Measurements from ENCODE around the gene SSH2.

Gene SSH2

DNA sequence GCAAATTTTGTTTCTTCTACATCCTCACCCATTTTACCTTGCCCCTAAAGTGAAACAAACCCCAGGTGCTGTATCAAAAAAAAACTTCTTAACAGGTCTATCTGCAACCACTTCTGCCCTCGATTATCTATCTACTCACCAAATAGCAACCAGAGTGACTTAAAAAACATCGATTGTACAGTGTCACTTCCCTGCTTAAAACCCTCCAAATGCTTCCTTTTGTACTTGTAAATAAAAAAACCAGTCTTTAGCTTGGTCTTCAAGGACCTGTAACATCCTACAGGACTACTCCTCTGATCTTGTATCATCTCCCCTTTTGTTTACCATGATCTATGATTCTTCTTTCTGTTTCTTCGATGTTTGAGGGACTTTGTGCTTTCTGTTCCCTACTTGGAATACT is 224.6 kb downstream of the SSH2 start:
- no peak overlapping the region for H3K9ac ChIP-seq (ENCODE audit: low read depth, low read length)

DNA sequence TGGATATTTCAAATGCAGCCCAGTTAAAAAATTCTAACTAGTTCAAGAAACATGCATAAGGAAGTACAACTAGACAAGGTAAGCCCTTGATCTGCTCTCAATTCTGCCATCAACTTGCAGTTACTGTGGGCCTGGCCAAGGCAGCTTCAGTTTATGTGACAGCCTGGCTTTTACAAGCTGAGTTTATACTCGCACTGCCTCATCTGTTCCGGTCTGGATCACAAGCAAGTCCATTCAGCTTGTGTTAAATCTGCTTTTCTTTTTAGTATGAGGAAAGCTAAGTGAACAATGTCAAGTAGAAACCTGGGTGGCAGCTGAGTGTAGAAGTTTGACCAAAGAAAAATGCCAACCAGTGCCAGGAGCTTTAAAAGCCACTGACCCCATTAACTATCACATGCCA is 230.7 kb downstream of the SSH2 start:
- H3K27me3 ChIP-seq (ENCODE audit: control insufficient read depth, insufficient read depth, low read length), result no peaks in the 10 kb centered on the region
- H3K4me1 ChIP-seq (ENCODE audit: control insufficient read depth, insufficient read depth, low read length), result no peaks in the 10 kb centered on the region
- H3K36me3 ChIP-seq (ENCODE audit: control insufficient read depth, insufficient read depth, low read length), result no peaks in the 10 kb centered on the region
- H3K9ac ChIP-seq (ENCODE audit: low read depth, low read length), result no peak overlapping the region; the same call in 1 of the 2 replicates
- no peak overlapping the region for H3K4me3 ChIP-seq (ENCODE audit: low read depth, low read length)
- H3K27ac ChIP-seq (ENCODE audit: low read depth, low read length), result no peak overlapping the region
- no peaks in the 10 kb centered on the region for H3K9me3 ChIP-seq (ENCODE audit: control insufficient read depth, insufficient read depth, low read length)

More for the DNA sequence above, 224.6 kb downstream of the SSH2 start:
- H3K4me1 ChIP-seq (ENCODE audit: control insufficient read depth, insufficient read depth, low read length), result no peaks in the 10 kb centered on the region; the same call in 1 of the 2 replicates
- H3K27ac ChIP-seq (ENCODE audit: low read depth, low read length), result no peak overlapping the region
- no peaks in the 10 kb centered on the region for H3K27me3 ChIP-seq (ENCODE audit: control insufficient read depth, insufficient read depth, low read length)
- H3K36me3 ChIP-seq (ENCODE audit: control insufficient read depth, insufficient read depth, low read length), result no peaks in the 10 kb centered on the region
- H3K4me3 ChIP-seq (ENCODE audit: low read depth, low read length), result no peak overlapping the region
- H3K9me3 ChIP-seq (ENCODE audit: control insufficient read depth, insufficient read depth, low read length), result no peaks in the 10 kb centered on the region

DNA sequence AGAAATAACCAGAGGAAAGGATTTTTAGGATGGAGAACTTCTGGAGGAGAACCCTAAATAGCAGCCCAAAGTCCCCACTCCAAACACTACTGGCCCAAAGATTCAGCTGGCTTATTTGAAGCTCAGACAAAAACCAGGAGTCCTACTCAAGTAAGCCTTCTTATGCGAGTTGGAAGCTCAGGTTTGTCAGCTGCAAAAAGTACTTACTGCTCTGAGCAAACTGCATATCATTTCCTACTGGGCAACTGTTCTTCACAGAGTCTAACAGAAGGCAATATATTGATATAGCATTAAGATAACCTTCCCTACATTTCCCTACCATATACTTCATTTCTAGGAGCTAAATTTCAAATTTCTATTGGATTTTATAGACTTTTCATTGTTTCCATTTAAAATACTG is 231.2 kb downstream of the SSH2 start:
- no peaks in the 10 kb centered on the region for H3K36me3 ChIP-seq (ENCODE audit: control insufficient read depth, insufficient read depth, low read length)
- H3K4me1 ChIP-seq (ENCODE audit: control insufficient read depth, insufficient read depth, low read length), result no peaks in the 10 kb centered on the region
- H3K4me3 ChIP-seq (ENCODE audit: low read depth, low read length), result no peak overlapping the region
- no peak overlapping the region for H3K27ac ChIP-seq (ENCODE audit: low read depth, low read length)
- H3K9ac ChIP-seq (ENCODE audit: low read depth, low read length), result no peak overlapping the region
- H3K27me3 ChIP-seq (ENCODE audit: control insufficient read depth, insufficient read depth, low read length), result no peaks in the 10 kb centered on the region
- no peaks in the 10 kb centered on the region for H3K9me3 ChIP-seq (ENCODE audit: control insufficient read depth, insufficient read depth, low read length)

DNA sequence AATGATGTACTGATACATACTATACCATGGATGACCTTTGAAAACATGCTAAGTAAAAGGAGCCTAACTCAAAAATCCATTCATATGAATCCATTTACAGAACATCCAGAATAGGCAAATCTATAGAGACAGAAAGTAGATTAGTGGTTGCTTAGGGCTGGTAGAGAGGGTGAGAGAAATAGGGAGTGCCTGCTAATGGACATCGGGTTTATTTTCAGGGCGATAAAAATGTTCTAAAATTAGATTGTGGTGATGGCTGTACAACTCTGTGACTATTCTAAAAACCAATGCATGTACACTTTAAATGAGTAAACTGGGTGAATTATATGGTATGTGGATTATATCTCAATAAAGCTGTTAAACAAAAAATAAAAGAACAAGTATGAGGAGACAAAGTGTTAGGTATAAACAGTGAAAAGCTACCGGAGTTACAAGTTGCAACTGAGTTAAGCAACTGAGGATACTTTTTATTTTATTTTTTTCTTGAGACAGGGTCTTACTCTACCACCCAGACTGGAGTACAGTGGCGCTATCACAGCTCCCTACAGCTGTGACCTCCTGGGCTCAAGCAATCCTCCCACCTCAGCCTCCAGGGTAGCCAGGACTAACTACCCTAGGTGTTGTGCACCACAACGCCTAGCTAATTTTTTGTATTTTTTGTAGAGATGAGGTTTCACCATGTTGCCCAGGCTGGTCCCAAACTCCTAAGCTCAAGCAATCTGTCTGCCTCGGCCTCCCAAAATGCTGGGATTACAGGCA is 231.8 kb downstream of the SSH2 start:
- Histone ChIP-seq H3K9me3 (ENCODE audit: control insufficient read depth, insufficient read depth, low read length) (no peaks in the 10 kb centered on the region), H3K9ac (ENCODE audit: low read depth, low read length) (no peak overlapping the region), H3K4me3 (ENCODE audit: low read depth, low read length) (no peak overlapping the region), H3K4me1 (ENCODE audit: control insufficient read depth, insufficient read depth, low read length) (no peaks in the 10 kb centered on the region), H3K27ac (ENCODE audit: low read depth, low read length) (no peak overlapping the region), H3K27me3 (ENCODE audit: control insufficient read depth, insufficient read depth, low read length) (no peaks in the 10 kb centered on the region), H3K36me3 (ENCODE audit: control insufficient read depth, insufficient read depth, low read length) (no peaks in the 10 kb centered on the region)

DNA sequence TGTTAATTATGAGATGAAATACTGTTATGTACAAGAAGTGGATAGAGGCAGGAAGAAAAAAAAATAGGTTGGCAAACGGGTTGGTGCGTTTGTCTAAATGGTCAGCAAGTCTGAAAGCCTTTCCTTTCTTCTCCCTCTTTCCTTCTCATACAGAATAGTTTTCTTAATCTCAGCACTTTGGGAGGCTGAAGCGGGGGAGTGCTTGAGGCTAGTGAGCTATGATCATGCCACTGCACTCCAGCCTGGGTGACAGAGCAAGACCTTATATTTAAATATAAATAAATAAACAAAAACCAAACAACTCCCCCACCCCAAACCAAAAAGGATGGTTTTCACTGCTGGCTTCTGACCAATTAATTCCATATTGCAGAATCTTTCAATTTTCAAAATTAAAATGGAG is 232.7 kb downstream of the SSH2 start:
- Histone ChIP-seq H3K27me3 (ENCODE audit: control insufficient read depth, insufficient read depth, low read length) (no peaks in the 10 kb centered on the region), H3K36me3 (ENCODE audit: control insufficient read depth, insufficient read depth, low read length) (no peaks in the 10 kb centered on the region), H3K4me1 (ENCODE audit: control insufficient read depth, insufficient read depth, low read length) (no peaks in the 10 kb centered on the region)

DNA sequence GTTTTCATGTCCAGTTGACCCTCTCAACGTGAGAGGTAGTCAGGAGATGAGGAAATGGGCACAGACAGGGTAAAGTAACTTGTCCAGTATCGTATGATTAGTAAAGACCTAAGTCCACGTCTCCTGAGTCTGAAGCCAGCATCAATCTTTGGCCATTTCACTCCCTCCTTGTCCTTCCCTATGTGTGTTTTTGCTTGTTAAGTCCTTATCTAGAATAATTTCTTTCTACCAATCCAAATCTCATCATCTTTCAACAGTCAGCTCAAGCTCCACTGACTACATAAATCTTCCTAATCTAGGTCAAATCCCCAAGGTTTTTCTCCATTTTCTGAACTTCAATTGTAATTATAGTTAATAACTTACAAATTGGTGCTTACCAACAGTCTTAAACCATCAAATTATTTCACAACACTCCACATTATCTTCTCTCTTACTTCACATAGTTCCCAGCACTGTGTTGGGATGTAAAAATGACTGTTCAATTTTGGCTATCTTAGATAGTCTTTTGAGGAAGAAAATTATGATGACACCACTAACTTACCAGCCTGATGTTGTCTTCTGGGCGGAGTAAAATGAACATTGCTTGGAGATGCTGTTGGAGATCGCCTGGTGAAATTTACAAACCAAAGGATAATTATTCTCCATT is 235.0 kb downstream of the SSH2 start:
- Histone ChIP-seq H3K27me3 (ENCODE audit: control insufficient read depth, insufficient read depth, low read length) (no peaks in the 10 kb centered on the region), H3K4me3 (ENCODE audit: low read depth, low read length) (no peak overlapping the region), H3K27ac (ENCODE audit: low read depth, low read length) (no peak overlapping the region), H3K9me3 (ENCODE audit: control insufficient read depth, insufficient read depth, low read length) (no peaks in the 10 kb centered on the region), H3K4me1 (ENCODE audit: control insufficient read depth, insufficient read depth, low read length) (no peaks in the 10 kb centered on the region), H3K9ac (ENCODE audit: low read depth, low read length) (no peak overlapping the region), H3K36me3 (ENCODE audit: control insufficient read depth, insufficient read depth, low read length) (no peaks in the 10 kb centered on the region)

More for the DNA sequence above, 232.7 kb downstream of the SSH2 start:
- Histone ChIP-seq H3K9me3 (ENCODE audit: control insufficient read depth, insufficient read depth, low read length) (no peaks in the 10 kb centered on the region), H3K27ac (ENCODE audit: low read depth, low read length) (no peak overlapping the region), H3K9ac (ENCODE audit: low read depth, low read length) (no peak overlapping the region), H3K4me3 (ENCODE audit: low read depth, low read length) (no peak overlapping the region)

DNA sequence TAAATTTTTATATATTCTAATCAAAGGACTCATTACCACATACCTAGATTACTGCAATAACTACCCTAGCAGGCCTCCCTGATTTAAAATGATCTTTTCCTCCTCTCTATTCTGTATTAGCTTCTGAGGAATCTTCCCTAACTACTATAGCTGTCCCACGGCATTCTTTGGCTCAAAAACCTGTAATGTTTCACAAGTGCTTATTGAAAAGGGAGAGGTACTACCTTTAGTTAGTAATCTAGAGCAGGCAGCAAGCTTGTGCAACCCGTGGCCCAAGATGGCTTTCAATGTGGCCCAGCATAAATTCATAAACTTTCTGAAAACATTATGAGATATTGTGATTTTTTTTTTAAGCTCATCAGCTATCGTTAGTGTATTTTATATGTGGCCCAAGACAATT is 236.3 kb downstream of the SSH2 start:
- Histone ChIP-seq H3K27me3 (ENCODE audit: control insufficient read depth, insufficient read depth, low read length) (no peaks in the 10 kb centered on the region), H3K4me3 (ENCODE audit: low read depth, low read length) (no peak overlapping the region), H3K4me1 (ENCODE audit: control insufficient read depth, insufficient read depth, low read length) (no peaks in the 10 kb centered on the region), H3K9me3 (ENCODE audit: control insufficient read depth, insufficient read depth, low read length) (no peaks in the 10 kb centered on the region), H3K9ac (ENCODE audit: low read depth, low read length) (no peak overlapping the region), H3K27ac (ENCODE audit: low read depth, low read length) (no peak overlapping the region), H3K36me3 (ENCODE audit: control insufficient read depth, insufficient read depth, low read length) (no peaks in the 10 kb centered on the region)

DNA sequence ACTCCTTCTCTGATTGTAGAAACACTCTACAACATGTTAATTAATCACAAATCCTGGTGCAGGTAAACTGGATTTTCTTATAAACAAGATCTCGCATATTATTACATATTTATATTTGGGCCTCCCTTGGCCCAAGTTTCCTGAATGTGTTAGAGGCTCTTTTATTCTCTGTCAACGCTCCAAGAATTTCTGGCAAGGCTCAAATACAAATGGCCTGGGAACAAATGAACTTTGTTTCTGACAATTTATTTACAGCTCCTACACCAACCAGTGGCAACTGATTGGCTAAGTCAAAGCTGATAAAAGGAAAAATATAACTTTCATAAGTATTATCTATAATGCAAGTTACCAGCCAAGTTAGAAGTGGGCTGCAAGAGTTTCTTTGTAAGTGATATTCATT is 242.4 kb downstream of the SSH2 start:
- H3K4me1 ChIP-seq (ENCODE audit: control insufficient read depth, insufficient read depth, low read length), result peaks cover 6% of the 10 kb centered on the region
- H3K27ac ChIP-seq (ENCODE audit: low read depth, low read length), result no peak overlapping the region
- H3K4me3 ChIP-seq (ENCODE audit: low read depth, low read length), result no peak overlapping the region
- H3K9ac ChIP-seq (ENCODE audit: low read depth, low read length), result no peak overlapping the region
- no peaks in the 10 kb centered on the region for H3K36me3 ChIP-seq (ENCODE audit: control insufficient read depth, insufficient read depth, low read length)
- H3K27me3 ChIP-seq (ENCODE audit: control insufficient read depth, insufficient read depth, low read length), result no peaks in the 10 kb centered on the region
- no peaks in the 10 kb centered on the region for H3K9me3 ChIP-seq (ENCODE audit: control insufficient read depth, insufficient read depth, low read length)

DNA sequence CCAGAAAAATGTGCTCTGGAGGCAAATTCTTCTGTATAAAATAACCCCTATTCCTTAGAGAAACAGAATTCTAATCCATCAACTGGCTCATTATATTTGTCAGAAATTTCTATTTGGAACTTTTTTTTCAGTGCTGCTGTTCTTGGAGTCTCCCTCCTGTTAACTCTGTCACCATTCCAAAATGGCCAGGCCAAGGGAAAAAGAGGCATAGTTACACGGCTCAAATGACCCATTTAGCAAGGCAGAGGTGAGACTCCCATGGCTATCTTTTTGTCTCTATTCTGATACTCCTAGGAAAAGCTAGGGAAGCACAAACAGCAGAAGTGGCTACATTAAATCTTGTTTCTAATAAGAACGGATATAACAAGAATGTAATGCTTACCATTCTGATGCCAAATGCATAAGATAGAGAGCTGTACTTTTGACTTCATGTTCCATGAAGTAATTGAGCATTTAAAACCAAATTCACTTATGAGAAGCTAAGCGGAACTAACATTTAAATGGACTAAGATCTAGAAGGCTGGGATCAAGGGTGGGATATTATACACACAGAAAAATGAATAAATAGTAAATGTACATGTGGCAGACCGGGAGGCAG is 242.9 kb downstream of the SSH2 start:
- Histone ChIP-seq H3K36me3 (ENCODE audit: control insufficient read depth, insufficient read depth, low read length) (no peaks in the 10 kb centered on the region), H3K27ac (ENCODE audit: low read depth, low read length) (no peak overlapping the region), H3K9ac (ENCODE audit: low read depth, low read length) (no peak overlapping the region), H3K9me3 (ENCODE audit: control insufficient read depth, insufficient read depth, low read length) (no peaks in the 10 kb centered on the region), H3K4me1 (ENCODE audit: control insufficient read depth, insufficient read depth, low read length) (peaks cover 6% of the 10 kb centered on the region), H3K27me3 (ENCODE audit: control insufficient read depth, insufficient read depth, low read length) (no peaks in the 10 kb centered on the region), H3K4me3 (ENCODE audit: low read depth, low read length) (no peak overlapping the region)

DNA sequence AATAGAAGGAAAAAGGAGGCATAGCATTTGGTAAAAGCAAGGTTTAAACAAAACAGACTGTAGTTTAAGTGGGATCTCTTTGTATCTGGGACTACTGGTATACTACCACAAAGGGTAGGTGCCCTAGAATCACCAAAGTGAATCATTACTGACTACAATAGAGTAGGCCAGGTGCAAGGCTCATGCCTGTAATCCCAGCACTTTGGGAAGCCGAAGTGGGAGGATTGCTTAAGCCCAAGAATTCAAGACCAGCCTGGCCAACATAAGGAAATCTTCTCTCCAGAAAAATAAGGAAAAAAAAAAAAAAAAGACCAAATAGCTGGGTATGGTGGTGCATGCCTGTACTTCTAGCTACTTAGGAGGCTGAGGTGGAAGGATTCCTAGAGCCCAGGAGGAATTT is 246.5 kb downstream of the SSH2 start:
- H3K9me3 ChIP-seq (ENCODE audit: control insufficient read depth, insufficient read depth, low read length), result no peaks in the 10 kb centered on the region
- H3K4me1 ChIP-seq (ENCODE audit: control insufficient read depth, insufficient read depth, low read length), result peaks cover 6% of the 10 kb centered on the region
- H3K36me3 ChIP-seq (ENCODE audit: control insufficient read depth, insufficient read depth, low read length), result no peaks in the 10 kb centered on the region
- H3K9ac ChIP-seq (ENCODE audit: low read depth, low read length), result no peak overlapping the region
- no peak overlapping the region for H3K4me3 ChIP-seq (ENCODE audit: low read depth, low read length)
- no peaks in the 10 kb centered on the region for H3K27me3 ChIP-seq (ENCODE audit: control insufficient read depth, insufficient read depth, low read length)
- peak overlapping the region; percentile 58 for H3K27ac ChIP-seq (ENCODE audit: low read depth, low read length)

DNA sequence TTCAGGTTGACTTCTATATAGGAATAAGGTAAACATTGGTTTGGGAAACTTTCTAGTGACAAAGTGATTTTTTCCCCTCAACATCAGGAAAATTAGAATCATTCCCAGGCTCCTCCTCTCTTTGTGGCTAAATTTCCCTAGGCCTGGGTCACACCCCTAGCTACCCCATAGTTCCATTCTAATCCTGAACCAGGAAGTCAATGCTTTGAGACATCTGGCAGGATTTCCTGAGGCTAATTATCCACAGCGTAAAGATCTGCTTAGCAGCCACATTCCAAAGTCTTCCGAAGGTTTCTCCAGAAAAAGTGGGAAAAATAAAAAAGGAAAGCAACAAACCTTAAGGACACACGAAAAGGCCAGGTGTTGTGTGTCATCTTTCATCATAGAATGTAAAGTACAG is 247.0 kb downstream of the SSH2 start:
- no peak overlapping the region for H3K9ac ChIP-seq (ENCODE audit: low read depth, low read length)
- H3K9me3 ChIP-seq (ENCODE audit: control insufficient read depth, insufficient read depth, low read length), result no peaks in the 10 kb centered on the region
- H3K4me3 ChIP-seq (ENCODE audit: low read depth, low read length), result no peak overlapping the region
- H3K27me3 ChIP-seq (ENCODE audit: control insufficient read depth, insufficient read depth, low read length), result no peaks in the 10 kb centered on the region
- H3K27ac ChIP-seq (ENCODE audit: low read depth, low read length), result peak overlapping the region; percentile 58
- H3K4me1 ChIP-seq (ENCODE audit: control insufficient read depth, insufficient read depth, low read length), result peaks cover 6% of the 10 kb centered on the region
- H3K36me3 ChIP-seq (ENCODE audit: control insufficient read depth, insufficient read depth, low read length), result no peaks in the 10 kb centered on the region
